ENCODE measurements around the gene LGALS9.
A peak's percentile ranks its signal among the peaks of the same experiment; 100 is the strongest.
"Not testable (repeated sequence)": the region's sequence is repeated elsewhere in the genome, so short reads cannot be mapped to it uniquely, and the experiment has no call there.

The LGALS9 gene

GRCh38 chr17:27624539-27624938 lies 6.4 kb upstream of the LGALS9 start:
- DNase-seq, result no peak
- Mint-ChIP-seq H3K4me3 (no peak overlapping the region), H3K9me3 (no peaks in the 10 kb centered on the region), H3K27me3 (no peaks in the 10 kb centered on the region), H3K36me3 (peaks cover 35% of the 10 kb centered on the region), H3K4me1 (peaks cover 46% of the 10 kb centered on the region), H3K27ac (no peak overlapping the region)
- CTCF ChIA-PET, result no interaction called here

GRCh38 chr17:27625856-27626255 lies 5.1 kb upstream of the LGALS9 start:
- no peak overlapping the region for H3K27ac Mint-ChIP-seq
- no peaks in the 10 kb centered on the region for H3K27me3 Mint-ChIP-seq
- no peak for DNase-seq
- CTCF ChIA-PET, result interaction anchor here (1.1 to 1.5 kb wide), 2 partner anchors 14 to 24 kb away, joined by 3 read pairs; no protein-coding TSS in a partner anchor
- H3K9me3 Mint-ChIP-seq, result no peaks in the 10 kb centered on the region
- H3K36me3 Mint-ChIP-seq, result peaks cover 38% of the 10 kb centered on the region
- H3K4me3 Mint-ChIP-seq, result no peak overlapping the region
- H3K4me1 Mint-ChIP-seq, result peaks cover 48% of the 10 kb centered on the region

GRCh38 chr17:27627514-27627913 lies 3.5 kb upstream of the LGALS9 start:
- peaks cover 35% of the 10 kb centered on the region for H3K36me3 Mint-ChIP-seq

GRCh38 chr17:27628376-27628775 lies 2.6 kb upstream of the LGALS9 start:
- no peak overlapping the region for H3K4me3 Mint-ChIP-seq
- no peak for DNase-seq

More at GRCh38 chr17:27627514-27627913, 3.5 kb upstream of the LGALS9 start:
- no peak overlapping the region for H3K4me3 Mint-ChIP-seq
- H3K27me3 Mint-ChIP-seq, result no peaks in the 10 kb centered on the region
- CTCF ChIA-PET, result interaction anchor here (1.5 kb wide), 1 partner anchor 18 kb away, joined by 3 read pairs; no protein-coding TSS in a partner anchor
- peak overlapping the region; percentile 47 for H3K27ac Mint-ChIP-seq
- peaks cover 46% of the 10 kb centered on the region for H3K4me1 Mint-ChIP-seq
- no peaks in the 10 kb centered on the region for H3K9me3 Mint-ChIP-seq
- no peak for DNase-seq

GRCh38 chr17:27629260-27629659 lies 1.7 kb upstream of the LGALS9 start:
- peaks cover 23% of the 10 kb centered on the region for H3K36me3 Mint-ChIP-seq

More at GRCh38 chr17:27628376-27628775, 2.6 kb upstream of the LGALS9 start:
- Mint-ChIP-seq H3K27me3 (no peaks in the 10 kb centered on the region), H3K36me3 (peaks cover 29% of the 10 kb centered on the region), H3K4me1 (peaks cover 47% of the 10 kb centered on the region), H3K27ac (peak overlapping the region; percentile 8), H3K9me3 (no peaks in the 10 kb centered on the region)
- CTCF ChIA-PET, result interaction anchor here (1.5 kb wide), 1 partner anchor 19 kb away, joined by 3 read pairs; no protein-coding TSS in a partner anchor

GRCh38 chr17:27631411-27631760 lies 398 bp downstream of the LGALS9 start:
- H3K27me3 Mint-ChIP-seq, result no peaks in the 10 kb centered on the region
- peak; percentile 43 for DNase-seq
- peak overlapping the region; percentile 89 for H3K4me3 Mint-ChIP-seq
- H3K9me3 Mint-ChIP-seq, result no peaks in the 10 kb centered on the region
- peak overlapping the region; percentile 88 for H3K27ac Mint-ChIP-seq
- H3K4me1 Mint-ChIP-seq, result peaks cover 68% of the 10 kb centered on the region
- peaks cover 30% of the 10 kb centered on the region for H3K36me3 Mint-ChIP-seq
- CTCF ChIA-PET, result interaction anchor here (0.9 to 5.0 kb wide), 4 partner anchors 20 to 28 kb away, joined by 3 to 18 read pairs (median 10); no protein-coding TSS in a partner anchor

More at GRCh38 chr17:27629260-27629659, 1.7 kb upstream of the LGALS9 start:
- not testable (repeated sequence) for H3K4me3 Mint-ChIP-seq, H3K9me3 Mint-ChIP-seq, DNase-seq, H3K27me3 Mint-ChIP-seq
- CTCF ChIA-PET, result interaction anchor here (5.0 kb wide), 1 partner anchor 23 kb away, joined by 18 read pairs; no protein-coding TSS in a partner anchor
- peak overlapping the region; percentile 8 for H3K27ac Mint-ChIP-seq
- H3K4me1 Mint-ChIP-seq, result peaks cover 53% of the 10 kb centered on the region

GRCh38 chr17:27631897-27632725 lies 1.1 kb downstream of the LGALS9 start:
- peak; percentile 34 for DNase-seq
- Mint-ChIP-seq H3K36me3 (peaks cover 32% of the 10 kb centered on the region), H3K4me1 (peaks cover 68% of the 10 kb centered on the region), H3K9me3 (no peaks in the 10 kb centered on the region), H3K4me3 (peak overlapping the region; percentile 89), H3K27ac (peak overlapping the region; percentile 88), H3K27me3 (no peaks in the 10 kb centered on the region)
- CTCF ChIA-PET, result interaction anchor here (0.8 to 5.0 kb wide), 10 partner anchors 13 to 285 kb away, joined by 3 to 18 read pairs (median 4); no protein-coding TSS in a partner anchor

- not testable (repeated sequence) for H3K9me3 Mint-ChIP-seq, H3K27me3 Mint-ChIP-seq, DNase-seq
- peaks cover 32% of the 10 kb centered on the region for H3K36me3 Mint-ChIP-seq
- H3K27ac Mint-ChIP-seq, result peak overlapping the region; percentile 14
- peak overlapping the region; percentile 89 for H3K4me3 Mint-ChIP-seq
- peaks cover 68% of the 10 kb centered on the region for H3K4me1 Mint-ChIP-seq
- CTCF ChIA-PET, result interaction anchor here (1.0 to 5.0 kb wide), 8 partner anchors 14 to 285 kb away, joined by 3 to 18 read pairs (median 6); no protein-coding TSS in a partner anchor
Measured at GRCh38 chr17:27632766-27633165, 1.8 kb downstream of the LGALS9 start.

GRCh38 chr17:27633312-27634025 lies 2.5 kb downstream of the LGALS9 start:
- no peak for DNase-seq
- H3K27me3 Mint-ChIP-seq, result no peaks in the 10 kb centered on the region
- H3K36me3 Mint-ChIP-seq, result peaks cover 32% of the 10 kb centered on the region
- peak overlapping the region; percentile 14 for H3K27ac Mint-ChIP-seq
- H3K9me3 Mint-ChIP-seq, result no peaks in the 10 kb centered on the region
- H3K4me3 Mint-ChIP-seq, result peak overlapping the region; percentile 54
- H3K4me1 Mint-ChIP-seq, result peaks cover 62% of the 10 kb centered on the region
- CTCF ChIA-PET, result interaction anchor here (1.0 to 5.0 kb wide), 6 partner anchors 18 to 286 kb away, joined by 3 to 18 read pairs (median 6); no protein-coding TSS in a partner anchor

- H3K36me3 Mint-ChIP-seq, result peaks cover 33% of the 10 kb centered on the region
- H3K27ac Mint-ChIP-seq, result no peak overlapping the region
- no peak for DNase-seq
- H3K27me3 Mint-ChIP-seq, result no peaks in the 10 kb centered on the region
- no peak overlapping the region for H3K4me3 Mint-ChIP-seq
- H3K4me1 Mint-ChIP-seq, result peaks cover 58% of the 10 kb centered on the region
- CTCF ChIA-PET, result interaction anchor here (0.8 to 5.0 kb wide), 5 partner anchors 18 to 401 kb away, joined by 3 to 18 read pairs (median 7); no protein-coding TSS in a partner anchor
- no peaks in the 10 kb centered on the region for H3K9me3 Mint-ChIP-seq
Measured at GRCh38 chr17:27634026-27634335, 3.0 kb downstream of the LGALS9 start.

GRCh38 chr17:27634776-27635175 lies 3.8 kb downstream of the LGALS9 start:
- CTCF ChIA-PET, result interaction anchor here (0.8 to 1.2 kb wide), 3 partner anchors 25 to 402 kb away, joined by 3 to 4 read pairs (median 4); no protein-coding TSS in a partner anchor
- Mint-ChIP-seq H3K27me3 (no peaks in the 10 kb centered on the region), H3K27ac (peak overlapping the region; percentile 67)

GRCh38 chr17:27635275-27635823 lies 4.4 kb downstream of the LGALS9 start:
- Mint-ChIP-seq H3K4me3 (no peak overlapping the region), H3K4me1 (peaks cover 47% of the 10 kb centered on the region), H3K27ac (no peak overlapping the region), H3K27me3 (no peaks in the 10 kb centered on the region), H3K9me3 (no peaks in the 10 kb centered on the region), H3K36me3 (peaks cover 30% of the 10 kb centered on the region)
- CTCF ChIA-PET, result interaction anchor here (1.2 kb wide), 1 partner anchor 26 kb away, joined by 4 read pairs; no protein-coding TSS in a partner anchor
- no peak for DNase-seq

More at GRCh38 chr17:27634776-27635175, 3.8 kb downstream of the LGALS9 start:
- Mint-ChIP-seq H3K36me3 (peaks cover 32% of the 10 kb centered on the region), H3K9me3 (no peaks in the 10 kb centered on the region), H3K4me3 (no peak overlapping the region), H3K4me1 (peaks cover 53% of the 10 kb centered on the region)
- DNase-seq, result no peak

- peaks cover 40% of the 10 kb centered on the region for H3K4me1 Mint-ChIP-seq
Measured at GRCh38 chr17:27636005-27636520, 5.1 kb downstream of the LGALS9 start.

More at GRCh38 chr17:27636005-27636520, 5.1 kb downstream of the LGALS9 start:
- H3K27me3 Mint-ChIP-seq, H3K27ac Mint-ChIP-seq, DNase-seq, H3K9me3 Mint-ChIP-seq, H3K4me3 Mint-ChIP-seq: not testable (repeated sequence)
- CTCF ChIA-PET, result interaction anchor here (0.5 kb wide), 1 partner anchor 238 kb away, joined by 3 read pairs; no protein-coding TSS in a partner anchor
- peaks cover 34% of the 10 kb centered on the region for H3K36me3 Mint-ChIP-seq
